ENCODE results near the gene GRPEL1.

GRPEL1 gene

DNA sequence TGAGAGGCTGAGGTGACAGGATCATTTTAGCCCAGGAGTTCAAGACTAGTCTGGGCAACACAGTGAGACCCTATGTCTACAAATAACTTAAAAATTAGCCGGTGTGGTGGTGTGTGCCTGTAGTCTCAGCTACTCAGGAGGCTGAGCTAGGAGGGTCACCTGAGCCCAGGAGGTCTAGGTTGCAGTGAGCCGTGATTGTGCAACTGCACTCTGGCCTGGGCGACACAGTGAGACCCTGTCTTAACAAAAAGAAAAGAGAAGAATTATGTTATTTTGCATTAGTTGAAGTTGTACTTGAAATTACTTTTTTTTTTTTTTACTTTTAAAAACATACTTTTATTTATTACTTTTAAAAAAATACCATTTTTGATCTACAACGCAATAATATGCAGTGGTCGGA is 46.5 kb downstream of the GRPEL1 start:
- no peak for DNase-seq

DNA sequence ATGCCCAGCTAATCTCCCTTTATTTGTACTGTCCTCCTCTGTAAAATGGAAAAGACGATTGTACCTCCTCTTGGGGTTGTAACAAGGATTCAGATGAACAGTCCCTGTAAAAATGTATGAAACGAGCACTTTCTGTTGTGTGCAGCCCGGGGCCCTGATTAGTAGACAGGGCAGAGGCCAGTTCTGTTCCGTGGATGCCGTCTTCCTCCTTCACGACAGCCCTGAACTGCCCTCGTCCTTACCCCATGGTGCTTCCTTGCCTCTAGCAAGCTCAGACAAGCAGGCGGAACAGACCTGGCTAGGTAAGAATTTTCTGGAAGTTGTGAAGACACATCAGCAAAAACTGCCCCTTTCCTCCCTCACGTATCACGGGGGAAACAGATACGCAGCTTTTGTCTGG is 47.0 kb downstream of the GRPEL1 start:
- no peak for DNase-seq

DNA sequence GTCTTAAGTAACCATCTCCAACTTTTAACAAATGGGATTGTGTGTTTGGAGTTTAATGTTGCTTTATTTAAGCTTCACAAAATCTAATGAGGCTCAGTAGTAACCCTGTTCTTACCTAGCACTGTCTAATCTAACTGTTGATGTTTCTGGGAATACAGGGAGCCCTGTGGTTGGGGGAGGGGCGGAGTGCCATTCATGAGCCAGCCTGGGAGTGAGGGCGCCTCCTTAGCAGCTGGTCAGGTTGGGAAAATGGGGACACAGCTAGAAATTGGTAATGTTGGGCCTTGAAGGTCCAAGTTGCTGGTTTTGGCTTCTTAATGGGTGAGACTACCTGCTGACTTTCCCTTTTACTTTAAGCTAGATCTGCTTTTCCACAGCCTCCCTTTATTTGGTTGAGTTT is 47.6 kb downstream of the GRPEL1 start:
- DNase-seq: no peak

DNA sequence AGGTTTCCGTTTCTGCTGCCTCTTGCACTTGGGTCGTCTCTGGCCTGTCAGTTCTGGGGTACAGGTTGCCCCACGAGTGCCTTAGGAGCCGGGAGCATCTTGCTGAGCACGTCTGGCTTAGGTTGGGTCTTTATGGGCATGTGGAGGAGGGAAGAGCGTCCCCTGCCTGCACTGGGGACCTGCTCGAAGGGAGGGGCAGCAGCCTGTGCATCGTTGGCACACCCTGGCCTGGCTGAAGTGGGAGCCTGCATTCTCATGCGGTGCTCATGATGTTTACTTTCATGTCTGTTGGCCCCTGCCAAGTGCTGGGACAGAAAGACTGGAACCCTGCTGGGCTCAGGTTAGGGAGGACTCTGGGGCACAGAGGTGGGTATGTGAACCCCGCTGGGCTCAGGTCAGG is 48.5 kb downstream of the GRPEL1 start:
- no peak for DNase-seq

DNA sequence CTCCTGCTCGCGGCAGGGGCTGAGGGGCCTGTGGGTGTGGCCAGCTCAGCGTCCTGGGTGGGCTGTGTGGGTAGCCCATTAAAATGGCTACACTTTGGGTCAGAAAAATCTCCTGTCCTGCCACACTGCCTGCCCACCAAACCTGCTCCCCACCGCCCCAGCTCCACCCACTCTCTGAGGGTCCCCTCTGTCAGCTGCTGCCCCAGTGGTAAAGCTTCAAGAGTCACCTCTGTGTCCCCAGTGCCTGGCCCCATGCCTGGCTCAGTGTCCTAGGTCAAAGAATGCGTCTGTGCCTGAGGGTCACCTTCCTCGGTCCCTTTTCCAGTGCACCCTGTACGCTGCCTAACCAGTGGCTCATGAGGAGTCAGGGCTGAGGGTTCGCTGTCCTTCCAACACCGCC is 49.6 kb downstream of the GRPEL1 start:
- DNase-seq: no peak

DNA sequence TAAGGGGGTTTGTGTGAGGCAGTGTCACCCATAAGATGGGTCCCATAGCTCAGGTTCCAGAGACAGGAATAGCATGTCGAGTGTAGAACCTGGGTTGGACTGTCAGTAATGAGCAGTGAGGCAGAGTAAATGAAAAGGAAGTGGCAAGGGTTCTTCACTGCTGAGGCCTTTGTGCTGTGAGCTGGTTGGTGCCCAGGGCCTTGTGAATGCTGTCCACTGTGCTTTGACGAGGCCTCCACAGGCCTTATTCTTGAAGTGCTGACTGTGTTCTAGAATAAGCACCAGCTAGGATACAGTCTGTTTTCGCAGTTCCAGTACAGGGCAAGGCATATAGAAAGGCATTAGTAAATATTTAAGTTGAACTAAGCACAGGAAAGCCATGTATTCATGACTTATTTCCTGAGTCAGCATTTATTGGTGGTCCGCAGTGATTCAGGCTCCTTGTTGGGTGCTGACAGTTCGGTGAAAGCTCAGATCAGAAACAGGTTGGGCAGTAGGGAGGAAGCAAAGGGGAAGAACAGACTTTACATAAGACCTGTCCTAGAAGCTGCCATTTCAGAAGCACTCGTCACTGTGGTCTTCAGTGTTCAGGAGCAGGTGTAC is 50.3 kb downstream of the GRPEL1 start:
- DNase-seq: no peak

DNA sequence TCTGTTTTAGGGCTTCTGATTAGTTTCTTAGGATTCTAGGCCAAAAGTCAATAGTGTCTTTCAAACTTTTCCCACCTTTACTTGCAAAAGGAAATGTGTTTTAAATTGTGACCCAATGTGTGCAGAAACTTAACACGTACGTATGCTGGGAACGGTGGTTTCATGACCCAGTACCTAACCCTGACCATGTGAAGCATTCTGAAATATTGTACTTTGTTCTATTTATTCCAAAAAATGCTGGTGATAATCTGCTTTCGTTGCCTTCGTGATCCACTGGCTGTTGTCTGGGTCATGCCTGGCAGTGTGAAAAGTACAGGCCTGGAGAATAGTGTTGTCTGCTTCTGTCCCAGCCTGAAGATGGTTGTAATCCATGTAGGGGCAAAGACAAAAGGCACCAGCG is 51.4 kb downstream of the GRPEL1 start:
- no peak for DNase-seq

DNA sequence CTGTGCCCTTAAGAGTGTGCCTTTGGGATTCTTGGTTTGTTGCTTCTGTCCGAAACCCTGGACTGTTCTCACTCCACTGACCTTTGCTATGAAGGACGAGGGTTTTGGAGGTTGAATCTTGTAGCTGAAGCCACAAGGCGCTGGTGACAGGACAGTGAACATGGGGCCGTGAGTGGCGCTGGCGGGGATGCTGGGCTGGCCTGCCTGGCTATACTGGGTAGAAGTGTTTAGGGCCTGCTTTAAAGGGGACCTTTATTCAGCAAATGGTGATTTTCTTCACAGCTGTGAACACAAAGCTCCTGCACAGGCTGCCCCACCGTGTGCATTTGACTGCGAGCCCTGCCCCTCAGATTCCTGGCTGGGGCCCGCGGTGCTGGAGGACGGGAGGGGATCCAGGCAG is 51.8 kb downstream of the GRPEL1 start:
- no peak for DNase-seq

DNA sequence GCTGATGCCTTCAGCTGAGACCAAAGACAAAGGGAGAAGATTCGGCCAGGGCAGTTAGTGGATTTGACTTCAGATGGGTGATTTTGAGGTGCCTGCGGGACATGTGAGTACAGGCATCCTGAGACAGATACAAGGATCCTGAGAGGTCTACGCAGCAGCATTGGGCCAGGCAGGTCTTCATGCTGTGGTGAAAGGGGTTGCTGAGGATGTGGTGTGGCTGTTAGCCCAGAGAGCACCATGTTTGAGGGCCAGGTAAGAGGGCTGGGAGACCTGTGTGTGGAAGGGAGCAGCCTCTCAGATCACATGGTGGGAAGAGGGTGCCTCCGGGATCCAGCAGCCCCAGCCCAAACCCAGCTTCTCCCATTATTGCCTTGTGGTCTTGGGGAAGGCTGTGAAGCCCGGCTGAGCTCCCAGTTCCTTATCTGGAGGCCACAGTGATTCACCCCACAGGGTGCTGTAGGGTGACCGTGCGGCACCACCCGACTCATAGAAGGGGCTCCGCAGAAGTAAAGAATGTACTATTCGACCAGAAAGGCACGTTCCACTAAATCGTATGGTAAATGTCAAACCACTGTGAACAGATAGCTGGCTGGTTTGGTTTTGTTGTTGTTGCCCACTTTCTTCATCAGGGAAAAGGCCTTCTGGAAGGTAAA is 52.4 kb downstream of the GRPEL1 start:
- no peak for DNase-seq

DNA sequence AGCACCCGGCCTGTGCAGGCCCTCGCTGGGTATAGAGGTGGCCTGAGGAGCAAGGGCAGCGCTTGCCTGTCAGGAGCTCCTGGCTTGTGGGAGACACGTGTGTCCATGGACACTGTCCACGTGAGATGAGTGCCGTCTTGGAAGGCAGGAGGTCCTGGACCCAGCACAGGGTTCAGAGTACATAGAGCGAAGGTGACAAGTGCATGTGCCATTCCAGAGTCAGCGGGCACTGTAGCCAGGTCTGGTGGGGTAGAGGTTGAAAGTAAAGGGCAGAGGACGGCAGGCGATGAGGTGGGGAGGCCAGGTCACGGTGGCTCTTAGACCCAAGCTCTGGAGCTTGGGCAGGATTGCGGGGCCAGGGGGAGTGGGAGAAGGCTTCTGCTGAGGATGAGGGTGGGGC is 53.0 kb downstream of the GRPEL1 start:
- no peak for DNase-seq

DNA sequence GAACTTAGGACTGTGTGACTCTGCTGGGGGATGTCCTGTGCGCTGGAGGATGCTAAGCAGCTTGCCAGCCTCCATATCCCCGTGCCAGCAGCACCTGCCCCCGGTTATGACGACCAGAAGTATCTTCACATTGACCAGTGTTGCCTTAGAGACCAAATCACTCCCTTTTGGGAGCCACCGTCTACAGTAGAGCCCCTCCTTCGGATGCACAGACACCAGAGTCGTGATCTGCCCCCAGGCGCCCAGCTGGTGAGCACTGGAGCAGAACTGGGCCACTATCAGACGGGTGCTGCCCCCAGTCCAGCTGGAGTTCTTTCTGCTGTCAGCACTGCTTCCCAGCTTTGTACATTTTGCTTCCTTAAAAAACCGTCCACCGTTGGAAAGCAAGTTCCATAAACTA is 54.7 kb downstream of the GRPEL1 start:
- no peak for DNase-seq

DNA sequence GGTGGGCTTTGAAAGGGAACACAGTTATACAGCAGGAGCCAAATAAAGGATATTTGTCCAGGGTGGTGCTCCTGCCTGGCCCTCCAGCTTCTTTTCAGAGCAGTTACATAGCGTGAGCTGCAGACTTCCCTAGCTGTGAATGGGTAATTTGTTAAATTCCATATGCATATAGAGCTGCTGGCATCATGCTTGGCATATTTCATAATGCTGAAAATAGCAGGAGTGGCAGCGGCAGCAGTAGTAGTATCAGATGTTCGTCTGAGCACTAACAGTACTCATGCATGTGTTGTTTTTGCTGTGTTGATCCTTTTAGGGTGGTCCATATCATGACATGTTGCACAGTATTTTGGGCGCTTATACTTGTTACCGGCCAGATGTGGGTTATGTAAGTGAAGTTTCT is 58.3 kb downstream of the GRPEL1 start:
- no peak for DNase-seq

Data from suppressor macrophage treated with lipopolysaccharide for 4 hours (primary cell).